ENCODE results near the gene GLOD5. TPM values are rescaled to one million over a fixed set of nuclear protein-coding genes. Genes with fewer than 3 reads are reported as not detected.

Gene GLOD5
- total RNA-seq, 1 donor from 2014 or later, result not detected

GRCh38 chrX:48782795-48783194, 21.2 kb downstream of the GLOD5 start:
- no peak for TF ChIP-seq CTCF (IDR thresholded peaks at IDR 0.05; ENCODE audit: unreplicated experiment)
- Mint-ChIP-seq H3K36me3 (ENCODE audit: insufficient read depth) (no peaks in the 10 kb centered on the region), H3K27me3 (peaks cover 17% of the 10 kb centered on the region), H3K27ac (no peak overlapping the region), H3K4me1 (ENCODE audit: low read depth) (no peaks in the 10 kb centered on the region), H3K4me3 (ENCODE audit: low read depth) (no peak overlapping the region), H3K9me3 (ENCODE audit: low read depth) (peaks cover 15% of the 10 kb centered on the region)
- no peak for DNase-seq (ENCODE audit: low spot score, unreplicated experiment)

- DNase-seq (ENCODE audit: low spot score, unreplicated experiment), result no peak
- no peaks in the 10 kb centered on the region for H3K4me1 Mint-ChIP-seq (ENCODE audit: low read depth)
- no peak overlapping the region for H3K27ac Mint-ChIP-seq
- peaks cover 15% of the 10 kb centered on the region for H3K9me3 Mint-ChIP-seq (ENCODE audit: low read depth)
- H3K27me3 Mint-ChIP-seq, result peaks cover 19% of the 10 kb centered on the region
- no peaks in the 10 kb centered on the region for H3K36me3 Mint-ChIP-seq (ENCODE audit: insufficient read depth)
- no peak overlapping the region for H3K4me3 Mint-ChIP-seq (ENCODE audit: low read depth)
- no peak for TF ChIP-seq CTCF (IDR thresholded peaks at IDR 0.05; ENCODE audit: unreplicated experiment)
Observed at GRCh38 chrX:48784726-48785125, 23.2 kb downstream of the GLOD5 start.

- Mint-ChIP-seq H3K4me3 (ENCODE audit: low read depth) (no peak overlapping the region), H3K9me3 (ENCODE audit: low read depth) (peaks cover 15% of the 10 kb centered on the region), H3K4me1 (ENCODE audit: low read depth) (no peaks in the 10 kb centered on the region), H3K27ac (no peak overlapping the region), H3K27me3 (peaks cover 19% of the 10 kb centered on the region), H3K36me3 (ENCODE audit: insufficient read depth) (no peaks in the 10 kb centered on the region)
- no peak for TF ChIP-seq CTCF (IDR thresholded peaks at IDR 0.05; ENCODE audit: unreplicated experiment)
- DNase-seq (ENCODE audit: low spot score, unreplicated experiment), result no peak
Observed at GRCh38 chrX:48785186-48785539, 23.6 kb downstream of the GLOD5 start.

GRCh38 chrX:48785540-48786214, 24.1 kb downstream of the GLOD5 start:
- peaks cover 15% of the 10 kb centered on the region for H3K9me3 Mint-ChIP-seq (ENCODE audit: low read depth)
- no peak for DNase-seq (ENCODE audit: low spot score, unreplicated experiment)

GRCh38 chrX:48786341-48786800, 24.8 kb downstream of the GLOD5 start, which contains the start of gene GATA1:
Gene GATA1, plus strand, starts transcription at chrX:48786590. Its CDS starts 4,520 bp downstream, at chrX:48791110.
- no peak within 1 kb of the TSS for H3K27ac Mint-ChIP-seq
- no peak for DNase-seq (ENCODE audit: low spot score, unreplicated experiment)
- H3K4me3 Mint-ChIP-seq (ENCODE audit: low read depth), result no peak within 1 kb of the TSS
- peaks cover 15% of the 10 kb centered on the region for H3K9me3 Mint-ChIP-seq (ENCODE audit: low read depth)
- no peak for TF ChIP-seq CTCF (IDR thresholded peaks at IDR 0.05; ENCODE audit: unreplicated experiment)
- no peaks in the 10 kb centered on the region for H3K36me3 Mint-ChIP-seq (ENCODE audit: insufficient read depth)
- H3K27me3 Mint-ChIP-seq, result peaks cover 19% of the 10 kb centered on the region
- no peaks in the 10 kb centered on the region for H3K4me1 Mint-ChIP-seq (ENCODE audit: low read depth)

More at GRCh38 chrX:48785540-48786214, 24.1 kb downstream of the GLOD5 start:
- H3K36me3 Mint-ChIP-seq (ENCODE audit: insufficient read depth), result no peaks in the 10 kb centered on the region
- no peak for TF ChIP-seq CTCF (IDR thresholded peaks at IDR 0.05; ENCODE audit: unreplicated experiment)
- no peaks in the 10 kb centered on the region for H3K4me1 Mint-ChIP-seq (ENCODE audit: low read depth)
- no peak overlapping the region for H3K27ac Mint-ChIP-seq
- H3K4me3 Mint-ChIP-seq (ENCODE audit: low read depth), result no peak overlapping the region
- H3K27me3 Mint-ChIP-seq, result peaks cover 19% of the 10 kb centered on the region

Data from progenitor cell of endocrine pancreas (in vitro differentiated cells).